GM10248 (cell line): ENCODE results near the gene TMEM139.

Experiments used
- CTCF ChIA-PET: fragments of 300-600 bp; sonication (Branson Sonifier 250); formaldehyde crosslinking; extraction: SDS; loops from one replicate; lab custom pipeline; 2021; ENCODE audit warnings: antibody characterized with exemption; lab: Yijun Ruan, JAX
- POLR2A ChIA-PET: fragments of 350-650 bp; sonication (Branson Sonifier 250); formaldehyde crosslinking; extraction: SDS; loops from one replicate; lab custom pipeline; 2020; ENCODE audit warnings: antibody characterized with exemption; lab: Yijun Ruan, JAX
- DNase-seq: peaks from one replicate; pipeline ENCODE4 v3.0.0; 2012; ENCODE audit errors: extremely low spot score
- CTCF ChIP-seq: IDR thresholded peaks from 2 replicates; pipeline ENCODE4 v1.5.1; 2012; ENCODE audit warnings: mild to moderate bottlenecking, low read depth; ENCODE audit errors: extremely low read depth, missing control alignments, control extremely low read depth

The TMEM139 gene

GRCh38 chr7:143327903-143328302, 43.1 kb downstream of the TMEM139 start:
- no peak for TF ChIP-seq CTCF
- CTCF ChIA-PET = interaction anchor here (0.9 to 3.1 kb wide), 3 partner anchors 8 to 87 kb away, joined by 3 to 17 read pairs (median 5); no protein-coding TSS in a partner anchor
- POLR2A ChIA-PET = no interaction called here
- no peak for DNase-seq

GRCh38 chr7:143329471-143330170, 44.9 kb downstream of the TMEM139 start:
- ChIA-PET CTCF (interaction anchor here (0.7 kb wide), 1 partner anchor 8 kb away, joined by 4 read pairs; no protein-coding TSS in a partner anchor), POLR2A (no interaction called here)
- no peak for DNase-seq
- no peak for TF ChIP-seq CTCF

- ChIA-PET POLR2A (no interaction called here), CTCF (interaction anchor here (1.2 kb wide), 1 partner anchor 12 kb away, joined by 4 read pairs; no protein-coding TSS in a partner anchor)
- no peak for TF ChIP-seq CTCF
- DNase-seq = no peak
Observed at GRCh38 chr7:143331179-143331801, 46.5 kb downstream of the TMEM139 start.

- no peak for TF ChIP-seq CTCF
- CTCF ChIA-PET = interaction anchor here (0.7 to 3.5 kb wide), 4 partner anchors 7 to 46 kb away, joined by 3 to 17 read pairs (median 4); no protein-coding TSS in a partner anchor
- POLR2A ChIA-PET = no interaction called here
- DNase-seq = no peak
Observed at GRCh38 chr7:143334244-143334643, 49.5 kb downstream of the TMEM139 start.

- TF ChIP-seq CTCF = no peak
- POLR2A ChIA-PET = no interaction called here
- no peak for DNase-seq
- CTCF ChIA-PET = interaction anchor here (0.9 to 3.8 kb wide), 6 partner anchors 10 to 97 kb away, joined by 3 to 17 read pairs (median 4); partner anchors contain the start of genes CASP2, CLCN1 and GSTK1
Observed at GRCh38 chr7:143337216-143337615, 52.5 kb downstream of the TMEM139 start.
